ENCODE measurements around the gene AOC3.
"Not testable (repeated sequence)": the region's sequence is repeated elsewhere in the genome, so short reads cannot be mapped to it uniquely, and the experiment has no call there.

Gene AOC3

DNA sequence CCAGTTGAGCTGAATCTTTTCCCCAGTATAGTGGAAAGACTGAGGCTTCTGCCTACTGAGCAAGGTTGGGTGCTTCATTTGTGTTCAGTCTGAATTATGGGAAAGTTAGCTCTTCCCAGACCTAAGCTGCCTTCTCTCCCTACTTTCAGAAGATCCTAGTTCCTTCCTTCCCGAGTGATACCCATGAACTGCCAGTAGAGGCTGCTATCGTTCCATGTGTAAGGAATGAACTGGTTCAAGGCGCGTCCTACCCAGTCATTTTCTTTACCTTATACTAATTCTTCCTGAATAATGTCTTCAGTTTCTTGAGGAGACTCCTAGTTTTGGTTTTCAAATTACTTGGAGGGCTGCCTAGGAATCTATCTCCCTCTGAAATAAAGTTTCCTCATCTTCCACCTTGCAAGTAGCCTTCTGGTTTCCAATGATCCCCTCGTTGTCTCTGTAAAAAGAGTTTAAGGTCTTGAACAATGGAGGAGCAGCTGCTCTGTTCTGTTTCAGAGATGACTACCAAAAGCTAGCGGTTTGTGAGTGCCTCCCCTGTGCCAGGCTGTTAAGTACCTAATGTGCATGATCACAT is 7.6 kb upstream of the AOC3 start:
- no peak for DNase-seq (ENCODE audit: low read depth, low spot score)
- no peak overlapping the region for H3K27ac ChIP-seq

- no peak within 1 kb of the TSS for H3K27ac ChIP-seq
These were observed 6.7 kb upstream of the AOC3 start, which contains the start of gene AOC2 for GRCh38 chr17:42844271-42844670. AOC2 (plus strand) TSS chr17:42844580; CDS start chr17:42844627, 47 bp downstream.

GRCh38 chr17:42844761-42845555 is 6.0 kb upstream of the AOC3 start:
- DNase-seq (ENCODE audit: low read depth, low spot score) = no peak
- no peak overlapping the region for H3K27ac ChIP-seq

More at GRCh38 chr17:42844271-42844670, 6.7 kb upstream of the AOC3 start, which contains the start of gene AOC2:
- DNase-seq (ENCODE audit: low read depth, low spot score) = no peak

GRCh38 chr17:42845556-42845917 is 5.5 kb upstream of the AOC3 start:
- no peak for DNase-seq (ENCODE audit: low read depth, low spot score)
- no peak overlapping the region for H3K27ac ChIP-seq

DNA sequence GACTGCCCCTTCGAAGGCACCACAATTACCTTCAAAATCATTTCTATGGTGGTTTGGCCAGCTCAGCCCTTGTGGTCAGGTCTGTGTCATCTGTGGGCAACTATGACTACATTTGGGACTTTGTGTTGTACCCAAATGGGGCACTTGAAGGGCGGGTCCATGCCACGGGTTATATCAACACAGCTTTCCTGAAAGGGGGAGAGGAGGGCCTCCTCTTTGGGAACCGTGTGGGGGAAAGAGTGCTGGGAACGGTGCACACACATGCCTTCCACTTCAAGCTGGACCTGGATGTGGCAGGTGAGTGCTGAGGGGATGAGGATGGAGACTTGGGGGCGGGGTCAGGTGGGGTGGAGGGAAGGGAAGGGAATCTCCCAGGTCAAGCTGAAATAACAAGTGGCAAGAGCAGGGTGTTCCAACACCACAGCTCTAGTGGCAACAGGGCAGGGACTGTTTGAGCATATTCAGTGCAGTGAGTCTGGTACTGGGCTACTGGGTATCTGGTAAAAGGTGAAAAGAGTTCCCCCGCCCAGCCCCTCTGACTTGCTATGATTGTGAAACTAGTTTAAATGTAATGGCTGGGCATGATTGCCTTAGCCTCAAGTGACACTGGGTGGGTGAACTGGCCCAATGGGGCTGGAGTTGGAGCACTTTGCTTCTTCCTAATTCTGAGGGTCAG is 4.9 kb upstream of the AOC3 start:
- H3K27ac ChIP-seq = peak overlapping the region; percentile 31
- no peak for DNase-seq (ENCODE audit: low read depth, low spot score)

GRCh38 chr17:42846594-42847280 is 4.3 kb upstream of the AOC3 start:
- no peak for DNase-seq (ENCODE audit: low read depth, low spot score)
- H3K27ac ChIP-seq = peak overlapping the region; percentile 31

DNA sequence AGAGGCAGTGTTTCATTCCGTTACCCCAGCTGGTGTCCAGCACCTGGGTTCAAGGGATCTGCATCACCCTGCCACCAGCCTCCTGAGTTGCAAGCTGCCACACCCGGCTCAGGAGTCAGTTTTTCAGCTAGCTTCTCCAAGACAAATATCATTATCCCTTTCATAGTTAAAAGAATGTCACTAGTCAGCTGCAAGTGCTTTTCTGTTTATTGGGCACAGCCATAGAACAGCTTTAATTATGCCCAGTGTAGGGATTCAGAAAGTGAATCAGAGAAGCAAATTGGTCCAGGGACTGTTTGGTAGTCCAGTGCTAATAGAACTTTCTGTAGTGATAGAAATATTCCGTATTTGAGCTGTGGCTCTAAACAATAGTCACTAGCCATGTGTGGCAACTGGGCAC is 2.9 kb upstream of the AOC3 start:
- no peak for DNase-seq (ENCODE audit: low read depth, low spot score)
- no peak overlapping the region for H3K27ac ChIP-seq

GRCh38 chr17:42849031-42849430 is 2.0 kb upstream of the AOC3 start:
- H3K27ac ChIP-seq = no peak overlapping the region
- no peak for DNase-seq (ENCODE audit: low read depth, low spot score)

DNA sequence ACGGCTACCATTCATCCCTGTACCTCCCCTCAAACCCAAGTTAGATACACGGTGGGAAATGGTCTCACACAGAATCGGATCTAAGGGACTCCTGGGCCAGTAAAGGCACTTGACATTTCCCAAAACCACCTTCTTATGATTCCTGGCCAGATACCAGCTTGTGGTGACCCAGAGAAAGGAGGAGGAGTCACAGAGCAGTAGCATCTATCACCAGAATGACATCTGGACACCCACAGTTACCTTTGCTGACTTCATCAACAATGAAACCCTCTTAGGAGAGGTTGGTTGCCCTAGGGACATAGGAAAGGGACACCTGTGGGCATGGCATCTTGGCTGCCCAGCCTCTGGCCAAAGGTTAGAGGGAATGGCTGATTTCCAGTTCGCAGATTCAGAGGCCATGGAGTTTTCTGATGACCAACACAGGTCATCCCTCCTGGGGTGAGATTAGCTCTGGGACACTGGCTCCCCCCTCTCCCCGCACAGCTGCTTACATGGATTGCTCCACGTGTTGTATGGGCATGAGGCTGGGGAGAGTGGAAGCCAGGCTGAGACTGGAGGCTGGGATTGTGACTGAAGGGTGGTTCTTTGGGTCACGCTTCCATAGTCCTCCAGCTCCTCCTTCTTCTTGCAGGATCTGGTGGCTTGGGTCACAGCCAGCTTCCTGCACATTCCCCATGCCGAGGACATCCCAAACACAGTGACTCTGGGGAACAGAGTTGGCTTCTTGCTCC is 1.4 kb upstream of the AOC3 start:
- DNase-seq (ENCODE audit: low read depth, low spot score) = no peak

DNA sequence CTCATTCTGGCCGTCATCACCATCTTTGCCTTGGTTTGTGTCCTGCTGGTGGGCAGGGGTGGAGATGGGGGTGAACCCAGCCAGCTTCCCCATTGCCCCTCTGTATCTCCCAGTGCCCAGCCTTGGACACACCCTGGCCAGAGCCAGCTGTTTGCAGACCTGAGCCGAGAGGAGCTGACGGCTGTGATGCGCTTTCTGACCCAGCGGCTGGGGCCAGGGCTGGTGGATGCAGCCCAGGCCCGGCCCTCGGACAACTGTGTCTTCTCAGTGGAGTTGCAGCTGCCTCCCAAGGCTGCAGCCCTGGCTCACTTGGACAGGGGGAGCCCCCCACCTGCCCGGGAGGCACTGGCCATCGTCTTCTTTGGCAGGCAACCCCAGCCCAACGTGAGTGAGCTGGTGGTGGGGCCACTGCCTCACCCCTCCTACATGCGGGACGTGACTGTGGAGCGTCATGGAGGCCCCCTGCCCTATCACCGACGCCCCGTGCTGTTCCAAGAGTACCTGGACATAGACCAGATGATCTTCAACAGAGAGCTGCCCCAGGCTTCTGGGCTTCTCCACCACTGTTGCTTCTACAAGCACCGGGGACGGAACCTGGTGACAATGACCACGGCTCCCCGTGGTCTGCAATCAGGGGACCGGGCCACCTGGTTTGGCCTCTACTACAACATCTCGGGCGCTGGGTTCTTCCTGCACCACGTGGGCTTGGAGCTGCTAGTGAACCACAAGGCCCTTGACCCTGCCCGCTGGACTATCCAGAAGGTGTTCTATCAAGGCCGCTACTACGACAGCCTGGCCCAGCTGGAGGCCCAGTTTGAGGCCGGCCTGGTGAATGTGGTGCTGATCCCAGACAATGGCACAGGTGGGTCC is 607 bp downstream of the AOC3 start:
- not testable (repeated sequence) for DNase-seq (ENCODE audit: low read depth, low spot score)

More for the DNA sequence above, 1.4 kb upstream of the AOC3 start:
- H3K27ac ChIP-seq = no peak overlapping the region

DNA sequence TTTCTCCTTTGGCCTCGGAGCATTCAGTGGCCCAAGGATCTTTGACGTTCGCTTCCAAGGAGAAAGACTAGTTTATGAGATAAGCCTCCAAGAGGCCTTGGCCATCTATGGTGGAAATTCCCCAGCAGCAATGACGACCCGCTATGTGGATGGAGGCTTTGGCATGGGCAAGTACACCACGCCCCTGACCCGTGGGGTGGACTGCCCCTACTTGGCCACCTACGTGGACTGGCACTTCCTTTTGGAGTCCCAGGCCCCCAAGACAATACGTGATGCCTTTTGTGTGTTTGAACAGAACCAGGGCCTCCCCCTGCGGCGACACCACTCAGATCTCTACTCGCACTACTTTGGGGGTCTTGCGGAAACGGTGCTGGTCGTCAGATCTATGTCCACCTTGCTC is 1.4 kb downstream of the AOC3 start:
- no peak for DNase-seq (ENCODE audit: low read depth, low spot score)
- H3K27ac ChIP-seq = no peak overlapping the region

More for the DNA sequence above, 607 bp downstream of the AOC3 start:
- not testable (repeated sequence) for H3K27ac ChIP-seq

DNA sequence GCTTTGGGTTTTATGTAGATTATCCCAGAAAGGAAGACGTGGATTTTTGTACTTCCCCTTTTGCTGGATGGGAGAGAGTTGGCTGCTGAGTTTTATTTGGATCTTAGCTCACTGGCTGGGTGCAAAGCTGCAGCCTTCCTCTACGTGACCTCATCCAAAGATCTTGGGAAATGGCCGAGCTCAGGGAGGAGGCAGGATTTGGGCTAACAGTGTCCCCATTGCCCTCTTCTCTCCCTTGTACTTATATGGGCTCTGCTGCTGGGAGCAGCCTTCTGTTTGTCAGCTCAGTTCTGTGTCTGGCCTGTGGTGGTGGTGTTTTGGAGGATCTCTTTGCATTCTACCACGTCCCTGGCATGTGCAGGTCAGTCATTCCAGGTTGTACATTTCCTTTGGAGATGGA is 2.0 kb downstream of the AOC3 start:
- no peak overlapping the region for H3K27ac ChIP-seq
- DNase-seq (ENCODE audit: low read depth, low spot score) = no peak

DNA sequence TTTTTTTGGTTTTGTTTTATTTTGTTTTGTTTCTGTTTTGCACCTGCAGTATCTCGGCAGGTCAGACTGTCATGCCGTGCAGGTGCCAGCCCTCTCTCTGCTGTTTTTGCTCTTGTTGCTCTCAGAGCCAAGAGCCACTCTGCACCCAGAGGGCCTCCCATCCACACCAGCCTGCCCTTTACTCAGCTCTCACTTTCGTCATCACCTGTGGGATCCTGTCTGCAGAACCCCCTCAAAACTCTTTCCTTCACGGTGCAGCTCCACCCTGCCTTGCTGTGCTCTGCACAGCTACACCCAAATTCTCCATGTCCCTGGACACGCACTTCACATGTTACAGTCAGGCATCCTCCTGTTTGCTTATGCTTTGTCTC is 2.6 kb downstream of the AOC3 start:
- DNase-seq (ENCODE audit: low read depth, low spot score) = no peak
- H3K27ac ChIP-seq = no peak overlapping the region

- DNase-seq (ENCODE audit: low read depth, low spot score) = no peak
- no peak overlapping the region for H3K27ac ChIP-seq
These were observed 3.2 kb downstream of the AOC3 start for GRCh38 chr17:42853968-42854790.

- H3K27ac ChIP-seq = no peak overlapping the region
- no peak for DNase-seq (ENCODE audit: low read depth, low spot score)
These were observed 4.1 kb downstream of the AOC3 start for GRCh38 chr17:42855048-42855596.

DNA sequence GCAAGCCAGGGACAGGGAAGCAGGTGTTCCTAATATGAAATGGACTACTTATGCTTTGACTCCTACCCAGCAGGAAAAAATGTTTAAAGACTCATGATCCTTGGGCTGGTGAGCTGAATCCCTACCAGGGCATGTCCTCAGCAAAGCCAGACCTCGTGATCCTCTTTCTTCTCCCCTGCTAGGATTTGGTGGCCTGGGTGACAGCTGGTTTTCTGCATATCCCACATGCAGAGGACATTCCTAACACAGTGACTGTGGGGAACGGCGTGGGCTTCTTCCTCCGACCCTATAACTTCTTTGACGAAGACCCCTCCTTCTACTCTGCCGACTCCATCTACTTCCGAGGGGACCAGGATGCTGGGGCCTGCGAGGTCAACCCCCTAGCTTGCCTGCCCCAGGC is 5.1 kb downstream of the AOC3 start:
- not testable (repeated sequence) for DNase-seq (ENCODE audit: low read depth, low spot score); H3K27ac ChIP-seq

- H3K27ac ChIP-seq; DNase-seq (ENCODE audit: low read depth, low spot score): not testable (repeated sequence)
These were observed 5.5 kb downstream of the AOC3 start for GRCh38 chr17:42856516-42856915.

DNA sequence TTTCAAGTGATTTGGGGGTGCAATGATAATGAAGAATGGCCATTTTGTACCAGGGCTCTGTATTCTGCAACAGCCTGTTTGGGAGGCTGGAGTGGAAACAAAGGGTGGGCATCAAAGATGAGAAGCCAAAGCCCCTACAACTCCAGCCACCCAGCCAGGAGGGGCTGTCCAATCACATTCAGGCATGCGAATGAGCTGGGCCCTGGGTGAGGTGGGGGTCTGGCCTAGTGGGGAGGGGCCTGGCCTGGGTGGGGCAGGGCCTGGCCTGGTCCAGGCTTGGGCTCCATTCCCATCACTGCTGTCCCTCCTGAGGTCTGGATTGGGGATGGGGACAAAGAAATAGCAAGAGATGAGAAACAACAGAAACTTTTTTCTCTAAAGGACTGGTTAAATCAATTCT is 6.4 kb downstream of the AOC3 start:
- H3K27ac ChIP-seq = no peak overlapping the region
- DNase-seq (ENCODE audit: low read depth, low spot score) = no peak
